GM21528 (cell line): Measurements from ENCODE around the gene PSAPL1.

Experiments used
- ATAC-seq: cut with Tn5 transposase; IDR thresholded peaks from one replicate; pipeline ENCODE4 v1.9.1; 2021; ENCODE audit warnings: mild to moderate bottlenecking, moderate library complexity; ENCODE audit not compliant: unreplicated experiment, low FRiP score

Gene PSAPL1

GRCh38 chr4:7398788-7399439, 35.8 kb downstream of the PSAPL1 start:
- ATAC-seq = no peak

- ATAC-seq = no peak
Observed at GRCh38 chr4:7398104-7398423, 36.7 kb downstream of the PSAPL1 start.

GRCh38 chr4:7397206-7398103, 37.3 kb downstream of the PSAPL1 start:
- ATAC-seq = no peak

GRCh38 chr4:7396186-7396910, 38.4 kb downstream of the PSAPL1 start:
- ATAC-seq = no peak

- no peak for ATAC-seq
Observed at GRCh38 chr4:7395645-7396044, 39.1 kb downstream of the PSAPL1 start.

- ATAC-seq = no peak
Observed at GRCh38 chr4:7394681-7395451, 39.9 kb downstream of the PSAPL1 start.

- ATAC-seq = no peak
Observed at GRCh38 chr4:7393601-7394575, 40.8 kb downstream of the PSAPL1 start.

- ATAC-seq = no peak
Observed at GRCh38 chr4:7392438-7393421, 42.0 kb downstream of the PSAPL1 start.

GRCh38 chr4:7391637-7392437, 42.9 kb downstream of the PSAPL1 start:
- ATAC-seq = no peak

GRCh38 chr4:7390906-7391636, 43.7 kb downstream of the PSAPL1 start:
- ATAC-seq = no peak

GRCh38 chr4:7390336-7390735, 44.4 kb downstream of the PSAPL1 start:
- no peak for ATAC-seq

GRCh38 chr4:7389719-7390118, 45.0 kb downstream of the PSAPL1 start:
- no peak for ATAC-seq

GRCh38 chr4:7389101-7389701, 45.5 kb downstream of the PSAPL1 start:
- no peak for ATAC-seq

- no peak for ATAC-seq
Observed at GRCh38 chr4:7388627-7389026, 46.1 kb downstream of the PSAPL1 start.

GRCh38 chr4:7387925-7388324, 46.8 kb downstream of the PSAPL1 start:
- ATAC-seq = no peak
